Measurements from ENCODE around the gene PGGHG. TPM values are rescaled to one million over a fixed set of nuclear protein-coding genes. Genes with fewer than 3 reads are reported as not detected.
"Not testable (repeated sequence)": the region's sequence is repeated elsewhere in the genome, so short reads cannot be mapped to it uniquely, and the experiment has no call there.

The PGGHG gene
- polyA plus RNA-seq, 2 donors, result 10.3 to 38.9 TPM

DNA sequence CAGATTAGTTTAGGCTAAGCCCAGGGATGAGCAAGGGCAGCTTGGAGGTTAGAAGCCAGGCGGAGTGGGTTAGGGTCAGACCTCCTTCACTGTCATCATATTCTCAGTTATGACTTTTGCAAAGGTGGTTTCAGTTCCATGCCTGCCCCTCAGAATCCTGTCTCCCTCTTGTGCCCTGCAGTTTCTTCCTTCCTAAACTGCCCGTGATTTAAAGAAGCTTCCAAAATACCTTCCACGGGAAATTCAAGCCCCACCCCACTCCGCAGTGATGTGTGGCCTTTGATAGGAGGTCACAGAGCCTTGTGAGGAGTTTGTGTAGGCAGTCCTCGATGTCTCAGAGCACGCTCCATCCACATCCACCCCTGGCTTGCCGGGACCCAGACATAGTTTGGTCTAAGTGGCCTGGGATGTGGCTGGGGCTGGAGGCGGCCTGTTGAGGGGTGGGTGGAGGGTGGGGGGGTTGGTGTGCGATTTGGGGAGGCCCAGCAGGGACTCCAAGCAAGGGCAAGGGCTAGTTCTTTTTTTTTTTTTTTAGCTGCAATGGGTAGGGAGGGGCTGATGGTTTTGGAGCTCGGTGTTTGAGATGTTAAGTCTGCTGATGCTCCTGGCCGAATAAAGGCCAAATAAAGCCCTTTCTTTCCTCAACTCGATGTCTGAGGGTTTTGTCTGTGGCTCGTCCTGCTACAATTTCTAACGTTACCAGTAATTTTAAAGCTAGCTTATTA lies 23.3 kb downstream of the PGGHG start:
- Histone ChIP-seq H3K27ac (ENCODE audit: low read depth in 2 of 2, low read length in 1 of 2) (peak overlapping the region; percentile 62 to 72), H3K4me1 (ENCODE audit: control insufficient read depth in 2 of 2, insufficient read depth in 2 of 2, low read length in 1 of 2) (peaks cover 0 to 12% of the 10 kb centered on the region in 2 donors), H3K27me3 (ENCODE audit: control insufficient read depth in 1 of 2, insufficient read depth in 2 of 2, low read length in 2 of 2) (no peaks in the 10 kb centered on the region), H3K9me3 (ENCODE audit: control insufficient read depth in 2 of 2, insufficient read depth in 1 of 2, low read depth in 1 of 2, low read length in 1 of 2) (no peaks in the 10 kb centered on the region), H3K36me3 (ENCODE audit: control insufficient read depth in 2 of 2, insufficient read depth in 2 of 2, low read length in 1 of 2) (no peaks in the 10 kb centered on the region), H3K4me3 (ENCODE audit: low read depth in 1 of 2, low read length in 2 of 2) (no peak overlapping the region)
- 48 to 52% methylated on average over 14 of the region's 14 CpGs for WGBS, 2 donors

DNA sequence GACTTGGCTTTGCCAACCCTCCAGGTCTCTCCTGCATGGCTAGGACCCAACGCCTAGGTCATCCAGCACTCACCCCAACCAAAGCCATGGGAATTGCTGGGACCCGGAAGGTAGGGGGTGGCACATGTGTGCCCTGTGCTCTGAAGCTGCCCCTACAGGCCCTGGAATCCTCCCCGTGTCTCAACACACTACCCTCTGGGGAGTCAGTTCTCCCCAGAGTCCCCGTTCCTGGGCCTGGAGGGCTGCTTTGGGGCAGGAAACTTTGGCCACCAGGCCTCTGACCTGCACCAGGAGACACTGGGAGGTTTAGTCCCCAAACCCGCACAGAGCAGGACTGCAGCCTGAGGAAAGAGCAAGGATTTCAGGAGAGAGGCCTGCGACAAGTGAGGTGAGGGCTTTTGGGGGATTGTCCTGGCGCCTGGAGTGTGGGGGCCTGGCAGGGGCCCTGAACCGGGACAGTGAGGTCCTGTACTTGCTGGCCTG lies 24.4 kb downstream of the PGGHG start:
- Histone ChIP-seq H3K27me3 (ENCODE audit: control insufficient read depth in 1 of 2, insufficient read depth in 2 of 2, low read length in 2 of 2) (no peaks in the 10 kb centered on the region), H3K27ac (ENCODE audit: low read depth in 2 of 2, low read length in 1 of 2) (peak overlapping the region; percentile 71 to 89), H3K4me3 (ENCODE audit: low read depth in 1 of 2, low read length in 2 of 2) (peak overlapping the region; percentile 3 to 47), H3K9me3 (ENCODE audit: control insufficient read depth in 2 of 2, insufficient read depth in 1 of 2, low read depth in 1 of 2, low read length in 1 of 2) (no peaks in the 10 kb centered on the region), H3K36me3 (ENCODE audit: control insufficient read depth in 2 of 2, insufficient read depth in 2 of 2, low read length in 1 of 2) (no peaks in the 10 kb centered on the region), H3K4me1 (ENCODE audit: control insufficient read depth in 2 of 2, insufficient read depth in 2 of 2, low read length in 1 of 2) (peaks cover 0 to 10% of the 10 kb centered on the region in 2 donors)
- 35 to 46% methylated on average over 7 to 8 of the region's 8 CpGs for WGBS, 2 donors

DNA sequence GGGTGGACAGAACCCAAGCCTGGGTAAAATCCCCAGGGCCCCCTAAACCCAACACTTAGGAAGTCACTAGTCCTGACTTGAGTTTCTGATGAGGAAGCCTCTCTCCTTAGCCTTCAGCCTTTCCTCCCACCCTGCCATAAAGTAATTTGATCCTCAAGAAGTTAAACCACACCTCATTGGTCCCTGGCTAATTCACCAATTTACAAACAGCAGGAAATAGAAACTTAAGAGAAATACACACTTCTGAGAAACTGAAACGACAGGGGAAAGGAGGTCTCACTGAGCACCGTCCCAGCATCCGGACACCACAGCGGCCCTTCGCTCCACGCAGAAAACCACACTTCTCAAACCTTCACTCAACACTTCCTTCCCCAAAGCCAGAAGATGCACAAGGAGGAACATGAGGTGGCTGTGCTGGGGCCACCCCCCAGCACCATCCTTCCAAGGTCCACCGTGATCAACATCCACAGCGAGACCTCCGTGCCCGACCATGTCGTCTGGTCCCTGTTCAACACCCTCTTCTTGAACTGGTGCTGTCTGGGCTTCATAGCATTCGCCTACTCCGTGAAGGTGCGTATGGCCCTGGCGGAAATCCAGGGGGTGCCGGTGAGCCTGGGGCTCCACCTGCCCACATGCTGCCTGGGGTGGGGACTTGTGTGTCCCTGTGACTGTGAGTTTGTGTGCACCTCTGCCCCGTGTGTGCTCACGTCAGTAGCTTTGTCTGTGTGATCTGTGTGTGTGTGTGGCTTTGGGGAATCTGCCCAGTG lies 25.0 kb downstream of the PGGHG start, which contains the start of gene IFITM1:
Gene IFITM1, plus strand, starts transcription at position 254 of the 767 bp plus-strand sequence. Its CDS starts 131 bp downstream, at position 385.
- H3K27ac ChIP-seq (ENCODE audit: low read depth in 2 of 2, low read length in 1 of 2), result peak within 1 kb of the TSS; percentile 78 to 89
- no peaks in the 10 kb centered on the region for H3K27me3 ChIP-seq (ENCODE audit: control insufficient read depth in 1 of 2, insufficient read depth in 2 of 2, low read length in 2 of 2)
- WGBS, 2 donors, result 10 to 19% methylated on average over 18 of the region's 18 CpGs
- no peaks in the 10 kb centered on the region for H3K9me3 ChIP-seq (ENCODE audit: control insufficient read depth in 2 of 2, insufficient read depth in 1 of 2, low read depth in 1 of 2, low read length in 1 of 2)
- H3K4me1 ChIP-seq (ENCODE audit: control insufficient read depth in 2 of 2, insufficient read depth in 2 of 2, low read length in 1 of 2), result peaks cover 0 to 7% of the 10 kb centered on the region in 2 donors
- H3K36me3 ChIP-seq (ENCODE audit: control insufficient read depth in 2 of 2, insufficient read depth in 2 of 2, low read length in 1 of 2), result no peaks in the 10 kb centered on the region
- H3K4me3 ChIP-seq (ENCODE audit: low read depth in 1 of 2, low read length in 2 of 2), result peak within 1 kb of the TSS; percentile 47 to 49

DNA sequence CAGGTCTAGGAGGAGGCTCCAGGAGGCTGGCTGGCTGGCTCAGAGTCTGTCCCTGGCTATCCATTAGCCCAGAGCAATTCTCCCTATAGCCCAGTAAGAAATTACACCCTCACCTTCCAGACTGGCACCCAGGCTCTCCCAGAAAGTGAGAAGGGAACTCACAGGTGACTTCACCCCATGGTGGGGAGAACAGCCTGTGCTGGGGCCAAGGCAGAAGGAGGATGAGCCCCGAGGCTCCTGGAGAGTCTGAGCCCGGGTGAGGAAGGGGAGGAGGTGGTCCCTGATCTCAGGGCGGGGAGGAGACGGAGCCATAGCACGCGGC lies 25.6 kb downstream of the PGGHG start:
- not testable (repeated sequence) for H3K36me3 ChIP-seq (ENCODE audit: control insufficient read depth in 2 of 2, insufficient read depth in 2 of 2, low read length in 1 of 2); H3K27me3 ChIP-seq (ENCODE audit: control insufficient read depth in 1 of 2, insufficient read depth in 2 of 2, low read length in 2 of 2); H3K4me1 ChIP-seq (ENCODE audit: control insufficient read depth in 2 of 2, insufficient read depth in 2 of 2, low read length in 1 of 2); H3K9me3 ChIP-seq (ENCODE audit: control insufficient read depth in 2 of 2, insufficient read depth in 1 of 2, low read depth in 1 of 2, low read length in 1 of 2)
- Histone ChIP-seq H3K4me3 (ENCODE audit: low read depth in 1 of 2, low read length in 2 of 2) (peak overlapping the region; percentile 45 to 47), H3K27ac (ENCODE audit: low read depth in 2 of 2, low read length in 1 of 2) (peak overlapping the region; percentile 71 to 73)
- WGBS, 2 donors, result 27% methylated on average over 5 to 6 of the region's 6 CpGs

DNA sequence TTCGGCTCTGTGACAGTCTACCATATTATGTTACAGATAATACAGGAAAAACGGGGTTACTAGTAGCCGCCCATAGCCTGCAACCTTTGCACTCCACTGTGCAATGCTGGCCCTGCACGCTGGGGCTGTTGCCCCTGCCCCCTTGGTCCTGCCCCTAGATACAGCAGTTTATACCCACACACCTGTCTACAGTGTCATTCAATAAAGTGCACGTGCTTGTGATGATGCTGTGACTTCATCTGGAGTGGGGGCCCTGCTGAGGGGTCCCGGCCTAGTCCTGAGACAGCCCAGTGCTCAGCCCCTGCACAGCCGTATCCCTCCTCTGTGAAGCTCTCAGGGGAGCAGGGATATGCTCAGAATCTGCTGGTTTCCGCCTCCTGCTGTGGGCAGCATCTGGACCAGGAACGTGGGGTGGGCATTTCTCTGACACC lies 26.1 kb downstream of the PGGHG start:
- Histone ChIP-seq H3K4me1 (ENCODE audit: control insufficient read depth in 2 of 2, insufficient read depth in 2 of 2, low read length in 1 of 2) (peaks cover 0 to 6% of the 10 kb centered on the region in 2 donors), H3K4me3 (ENCODE audit: low read depth in 1 of 2, low read length in 2 of 2) (peak overlapping the region; percentile 47 to 49), H3K27ac (ENCODE audit: low read depth in 2 of 2, low read length in 1 of 2) (peak overlapping the region; percentile 52 to 78), H3K36me3 (ENCODE audit: control insufficient read depth in 2 of 2, insufficient read depth in 2 of 2, low read length in 1 of 2) (no peaks in the 10 kb centered on the region), H3K27me3 (ENCODE audit: control insufficient read depth in 1 of 2, insufficient read depth in 2 of 2, low read length in 2 of 2) (no peaks in the 10 kb centered on the region), H3K9me3 (ENCODE audit: control insufficient read depth in 2 of 2, insufficient read depth in 1 of 2, low read depth in 1 of 2, low read length in 1 of 2) (no peaks in the 10 kb centered on the region)
- 34 to 38% methylated on average over 9 of the region's 9 CpGs for WGBS, 2 donors

DNA sequence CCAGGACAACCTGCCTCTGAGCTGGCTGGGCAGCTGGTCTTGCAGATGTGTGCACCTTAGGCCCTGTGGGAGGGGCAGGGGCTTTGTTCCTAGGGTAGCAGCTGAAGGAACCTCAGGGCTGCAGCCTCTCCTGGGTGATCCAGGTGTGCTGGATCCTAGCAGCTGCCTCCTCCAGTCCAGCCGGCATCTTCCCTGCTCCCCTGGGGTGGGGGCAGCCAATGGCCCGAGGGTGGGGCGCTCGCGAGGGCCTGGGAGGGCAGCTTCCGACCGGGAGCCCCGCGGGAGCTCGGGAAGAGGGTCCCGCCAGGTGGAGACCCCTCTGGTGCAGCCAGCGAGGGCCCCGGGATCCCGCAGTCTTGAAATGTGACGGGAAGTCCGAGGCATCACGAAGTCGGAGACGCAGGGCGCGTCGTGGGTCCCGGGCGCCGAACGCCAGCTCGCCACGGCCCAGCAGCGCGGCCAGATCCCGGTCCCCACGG lies 26.6 kb downstream of the PGGHG start:
- no peaks in the 10 kb centered on the region for H3K27me3 ChIP-seq (ENCODE audit: control insufficient read depth in 1 of 2, insufficient read depth in 2 of 2, low read length in 2 of 2)
- H3K4me1 ChIP-seq (ENCODE audit: control insufficient read depth in 2 of 2, insufficient read depth in 2 of 2, low read length in 1 of 2), result peaks cover 0 to 6% of the 10 kb centered on the region in 2 donors
- H3K4me3 ChIP-seq (ENCODE audit: low read depth in 1 of 2, low read length in 2 of 2), result peak overlapping the region; percentile 47 to 49
- H3K27ac ChIP-seq (ENCODE audit: low read depth in 2 of 2, low read length in 1 of 2), result peak overlapping the region; percentile 52 to 78
- H3K36me3 ChIP-seq (ENCODE audit: control insufficient read depth in 2 of 2, insufficient read depth in 2 of 2, low read length in 1 of 2), result no peaks in the 10 kb centered on the region
- H3K9me3 ChIP-seq (ENCODE audit: control insufficient read depth in 2 of 2, insufficient read depth in 1 of 2, low read depth in 1 of 2, low read length in 1 of 2), result no peaks in the 10 kb centered on the region
- WGBS, 2 donors, result 23 to 29% methylated on average over 29 to 32 of the region's 32 CpGs

DNA sequence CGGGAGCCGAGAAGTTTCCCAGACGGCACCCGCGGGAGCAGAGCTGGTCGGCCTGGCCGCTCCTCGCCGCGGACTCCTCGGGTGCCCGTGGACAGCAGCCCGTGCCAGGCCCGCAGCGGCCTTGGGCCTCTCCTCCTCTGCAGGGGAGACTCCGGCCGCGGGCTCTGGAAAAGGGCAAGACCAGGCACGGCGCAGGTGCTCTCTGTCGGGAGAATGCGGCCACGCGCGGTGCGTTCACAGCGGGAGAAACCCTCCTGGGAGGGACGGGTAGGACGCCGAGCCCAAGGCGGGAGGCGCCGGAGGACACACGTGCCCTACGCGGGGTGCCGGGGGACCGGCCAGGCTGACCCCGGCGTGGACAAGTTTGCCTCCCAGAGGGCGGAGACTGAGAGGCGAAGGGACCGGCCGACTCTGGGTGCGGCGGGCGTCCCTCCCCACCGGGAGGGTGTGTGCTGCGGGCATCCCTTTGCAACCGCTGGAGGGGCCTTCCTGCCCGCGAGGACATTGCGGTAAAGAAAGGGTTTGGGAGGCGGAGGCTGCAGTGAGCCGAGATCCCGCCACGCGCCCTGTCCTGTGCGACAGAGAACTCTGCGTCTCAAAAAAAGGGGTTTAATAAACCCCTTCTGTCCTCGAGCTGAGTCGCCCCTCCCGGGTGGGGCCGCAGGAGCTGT lies 27.2 kb downstream of the PGGHG start:
- no peaks in the 10 kb centered on the region for H3K27me3 ChIP-seq (ENCODE audit: control insufficient read depth in 1 of 2, insufficient read depth in 2 of 2, low read length in 2 of 2)
- 14 to 16% methylated on average over 54 to 64 of the region's 64 CpGs for WGBS, 2 donors
- H3K4me1 ChIP-seq (ENCODE audit: control insufficient read depth in 2 of 2, insufficient read depth in 2 of 2, low read length in 1 of 2), result peaks cover 0 to 6% of the 10 kb centered on the region in 2 donors

DNA sequence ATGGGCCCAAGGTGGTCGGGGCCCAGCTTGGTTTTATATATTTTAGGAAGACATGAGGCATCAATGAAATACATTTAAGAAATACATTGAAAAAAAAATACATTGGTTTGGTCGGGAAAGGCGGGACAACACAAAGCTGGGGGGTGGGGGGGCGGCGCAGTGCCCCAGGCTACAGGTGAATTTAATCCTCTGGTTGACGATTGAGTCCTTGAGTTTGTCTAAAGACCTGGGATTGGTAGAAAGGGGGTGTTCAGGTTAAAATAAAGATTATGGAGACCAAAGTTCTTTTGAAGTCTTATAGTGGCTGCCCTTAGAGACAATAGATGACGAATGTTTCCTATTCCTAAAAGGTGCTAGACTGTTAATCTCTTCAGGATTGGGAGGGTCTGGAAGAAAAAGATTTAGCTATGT lies 28.0 kb downstream of the PGGHG start:
- Histone ChIP-seq H3K9me3 (ENCODE audit: control insufficient read depth in 2 of 2, insufficient read depth in 1 of 2, low read depth in 1 of 2, low read length in 1 of 2) (no peaks in the 10 kb centered on the region), H3K27me3 (ENCODE audit: control insufficient read depth in 1 of 2, insufficient read depth in 2 of 2, low read length in 2 of 2) (no peaks in the 10 kb centered on the region), H3K27ac (ENCODE audit: low read depth in 2 of 2, low read length in 1 of 2) (peak overlapping the region in 1 of 2 donors; percentile 78), H3K36me3 (ENCODE audit: control insufficient read depth in 2 of 2, insufficient read depth in 2 of 2, low read length in 1 of 2) (no peaks in the 10 kb centered on the region), H3K4me1 (ENCODE audit: control insufficient read depth in 2 of 2, insufficient read depth in 2 of 2, low read length in 1 of 2) (peaks cover 0 to 6% of the 10 kb centered on the region in 2 donors), H3K4me3 (ENCODE audit: low read depth in 1 of 2, low read length in 2 of 2) (peak overlapping the region in 1 of 2 donors; percentile 47)
- 37 to 50% methylated on average over 7 of the region's 7 CpGs for WGBS, 2 donors

More for the DNA sequence above, 27.2 kb downstream of the PGGHG start:
- Histone ChIP-seq H3K9me3 (ENCODE audit: control insufficient read depth in 2 of 2, insufficient read depth in 1 of 2, low read depth in 1 of 2, low read length in 1 of 2) (no peaks in the 10 kb centered on the region), H3K36me3 (ENCODE audit: control insufficient read depth in 2 of 2, insufficient read depth in 2 of 2, low read length in 1 of 2) (no peaks in the 10 kb centered on the region), H3K27ac (ENCODE audit: low read depth in 2 of 2, low read length in 1 of 2) (peak overlapping the region; percentile 45 to 78), H3K4me3 (ENCODE audit: low read depth in 1 of 2, low read length in 2 of 2) (peak overlapping the region; percentile 47 to 49)

DNA sequence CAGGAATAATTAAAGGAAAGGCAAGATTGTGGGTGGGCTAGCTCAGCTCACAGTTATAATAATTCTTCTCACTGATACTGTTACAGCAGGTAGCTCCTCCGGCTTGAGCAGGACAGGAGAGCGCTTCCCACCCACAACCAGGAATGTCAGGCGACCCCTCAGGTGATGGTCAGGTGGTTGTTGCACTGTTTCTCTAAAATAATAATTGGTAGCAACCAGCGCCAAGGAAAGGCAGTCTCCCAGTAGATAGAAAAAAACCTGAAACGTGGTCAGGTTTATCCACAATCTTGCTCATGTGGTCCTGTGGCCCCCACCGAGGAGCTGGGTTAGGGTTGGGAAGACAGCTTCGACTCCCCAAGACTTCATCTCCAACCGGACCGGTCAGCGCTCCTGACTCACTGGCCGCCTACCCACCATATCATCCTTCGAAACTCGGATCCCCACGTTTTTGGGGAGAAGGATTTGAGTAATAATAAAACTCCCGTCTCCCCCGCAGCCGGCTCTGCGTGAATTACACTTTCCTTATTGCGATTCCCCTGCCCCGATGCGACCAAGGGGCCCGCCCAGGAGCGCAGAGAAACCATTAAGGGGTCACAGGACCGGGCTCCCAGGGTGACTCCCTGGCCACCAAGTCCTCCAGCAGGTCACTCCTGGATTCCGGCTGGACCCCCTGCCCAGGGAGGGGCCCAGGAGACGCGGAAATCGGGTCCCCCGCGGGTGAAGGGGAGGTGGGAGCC lies 28.9 kb downstream of the PGGHG start:
- H3K9me3 ChIP-seq (ENCODE audit: control insufficient read depth in 2 of 2, insufficient read depth in 1 of 2, low read depth in 1 of 2, low read length in 1 of 2); H3K4me1 ChIP-seq (ENCODE audit: control insufficient read depth in 2 of 2, insufficient read depth in 2 of 2, low read length in 1 of 2); H3K4me3 ChIP-seq (ENCODE audit: low read depth in 1 of 2, low read length in 2 of 2); H3K27me3 ChIP-seq (ENCODE audit: control insufficient read depth in 1 of 2, insufficient read depth in 2 of 2, low read length in 2 of 2); H3K36me3 ChIP-seq (ENCODE audit: control insufficient read depth in 2 of 2, insufficient read depth in 2 of 2, low read length in 1 of 2): not testable (repeated sequence)
- WGBS, 2 donors, result 19 to 24% methylated on average over 13 to 17 of the region's 30 CpGs
- peak overlapping the region; percentile 23 to 42 for H3K27ac ChIP-seq (ENCODE audit: low read depth in 2 of 2, low read length in 1 of 2)

Data from esophagus (tissue), 2 donors.